ENCODE measurements around the gene SNCA. TPM values are rescaled to one million over a fixed set of nuclear protein-coding genes. Genes with fewer than 3 reads are reported as not detected.

Gene SNCA
- total RNA-seq, 1 donor from 2014 or later = 2.2 TPM

DNA sequence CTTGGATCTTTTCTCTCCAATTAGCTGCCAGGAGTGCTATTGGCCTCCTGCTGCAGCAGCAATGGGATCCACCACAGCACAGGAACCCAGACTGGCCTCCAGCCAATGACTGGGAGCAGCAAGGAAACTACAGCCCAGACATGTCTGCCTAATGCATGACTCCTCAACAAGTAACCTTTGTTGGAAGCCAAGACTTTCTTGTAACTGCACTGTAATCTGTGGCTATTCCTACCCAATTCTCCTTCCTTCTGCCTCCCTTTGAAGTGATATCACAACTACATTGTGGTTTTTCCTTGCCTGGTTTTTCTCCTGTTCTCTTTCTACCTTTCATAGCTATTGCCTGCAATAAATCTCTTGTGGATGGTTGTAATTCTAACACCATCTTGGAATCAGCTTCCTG is 39.8 kb downstream of the SNCA start:
- H3K27ac Mint-ChIP-seq = no peak overlapping the region
- no peaks in the 10 kb centered on the region for H3K27me3 Mint-ChIP-seq
- H3K4me1 Mint-ChIP-seq = no peaks in the 10 kb centered on the region
- H3K4me3 Mint-ChIP-seq = no peak overlapping the region
- ChIA-PET CTCF (no interaction called here), POLR2A (no interaction called here)
- H3K9me3 Mint-ChIP-seq = no peaks in the 10 kb centered on the region
- DNase-seq (no peak), ATAC-seq (ENCODE audit: low read depth) (no peak)
- H3K36me3 Mint-ChIP-seq (ENCODE audit: low read depth) = no peaks in the 10 kb centered on the region
- intact Hi-C loops (cut with micrococcal nuclease) = no loop called here
- TF ChIP-seq, protein P1, sequence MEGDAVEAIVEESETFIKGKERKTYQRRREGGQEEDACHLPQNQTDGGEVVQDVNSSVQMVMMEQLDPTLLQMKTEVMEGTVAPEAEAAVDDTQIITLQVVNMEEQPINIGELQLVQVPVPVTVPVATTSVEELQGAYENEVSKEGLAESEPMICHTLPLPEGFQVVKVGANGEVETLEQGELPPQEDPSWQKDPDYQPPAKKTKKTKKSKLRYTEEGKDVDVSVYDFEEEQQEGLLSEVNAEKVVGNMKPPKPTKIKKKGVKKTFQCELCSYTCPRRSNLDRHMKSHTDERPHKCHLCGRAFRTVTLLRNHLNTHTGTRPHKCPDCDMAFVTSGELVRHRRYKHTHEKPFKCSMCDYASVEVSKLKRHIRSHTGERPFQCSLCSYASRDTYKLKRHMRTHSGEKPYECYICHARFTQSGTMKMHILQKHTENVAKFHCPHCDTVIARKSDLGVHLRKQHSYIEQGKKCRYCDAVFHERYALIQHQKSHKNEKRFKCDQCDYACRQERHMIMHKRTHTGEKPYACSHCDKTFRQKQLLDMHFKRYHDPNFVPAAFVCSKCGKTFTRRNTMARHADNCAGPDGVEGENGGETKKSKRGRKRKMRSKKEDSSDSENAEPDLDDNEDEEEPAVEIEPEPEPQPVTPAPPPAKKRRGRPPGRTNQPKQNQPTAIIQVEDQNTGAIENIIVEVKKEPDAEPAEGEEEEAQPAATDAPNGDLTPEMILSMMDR (IDR thresholded peaks at IDR 0.05) = no peak

DNA sequence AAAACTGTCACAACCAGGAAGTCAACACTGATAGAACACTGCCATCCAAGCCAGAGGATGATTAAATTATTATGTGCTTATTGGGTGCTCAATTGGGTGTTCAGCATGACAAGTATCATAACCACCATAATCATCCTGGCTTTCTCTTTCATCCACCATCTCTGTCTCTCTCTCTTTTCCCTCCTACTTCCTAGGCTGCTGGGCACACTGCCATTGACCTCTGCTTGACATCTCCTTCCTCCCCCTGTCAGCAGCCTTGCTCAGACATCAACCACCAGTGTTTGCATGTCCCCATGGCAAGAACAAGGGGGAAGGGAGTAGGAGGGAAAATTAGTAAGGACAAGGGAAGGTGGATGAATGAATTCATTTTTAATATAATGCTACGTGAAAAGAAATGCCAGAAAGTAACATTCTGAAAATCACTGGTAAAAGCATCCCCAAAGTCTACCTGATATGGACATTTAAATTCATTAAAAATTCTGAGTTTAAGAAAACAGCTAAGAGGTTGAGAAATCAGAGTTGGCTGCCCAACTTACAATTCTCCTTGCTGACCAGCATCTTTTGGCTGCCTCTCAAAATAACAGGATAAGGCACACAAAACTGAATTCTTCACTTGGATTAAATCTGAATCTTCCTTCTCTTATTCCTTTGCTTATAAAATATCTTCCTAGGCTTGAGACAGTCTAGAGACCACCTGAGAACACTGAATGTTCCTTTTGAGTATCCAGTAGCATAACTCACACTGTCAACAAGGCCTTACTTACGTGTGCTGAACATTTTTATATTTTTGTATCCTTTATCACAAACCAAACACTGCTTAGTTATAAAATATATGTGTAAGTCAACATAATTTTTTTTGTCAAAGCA is 48.5 kb downstream of the SNCA start:
- ATAC-seq (ENCODE audit: low read depth) (no peak), DNase-seq (no peak)
- H3K4me1 Mint-ChIP-seq = no peaks in the 10 kb centered on the region
- TF ChIP-seq, protein P1 (IDR thresholded peaks at IDR 0.05) = no peak
- no peaks in the 10 kb centered on the region for H3K27me3 Mint-ChIP-seq
- no peaks in the 10 kb centered on the region for H3K36me3 Mint-ChIP-seq (ENCODE audit: low read depth)
- POLR2A ChIA-PET = no interaction called here
- no peak overlapping the region for H3K4me3 Mint-ChIP-seq
- CTCF ChIA-PET = no interaction called here
- no peak overlapping the region for H3K27ac Mint-ChIP-seq
- H3K9me3 Mint-ChIP-seq = no peaks in the 10 kb centered on the region
- intact Hi-C loops (cut with micrococcal nuclease) = no loop called here

DNA sequence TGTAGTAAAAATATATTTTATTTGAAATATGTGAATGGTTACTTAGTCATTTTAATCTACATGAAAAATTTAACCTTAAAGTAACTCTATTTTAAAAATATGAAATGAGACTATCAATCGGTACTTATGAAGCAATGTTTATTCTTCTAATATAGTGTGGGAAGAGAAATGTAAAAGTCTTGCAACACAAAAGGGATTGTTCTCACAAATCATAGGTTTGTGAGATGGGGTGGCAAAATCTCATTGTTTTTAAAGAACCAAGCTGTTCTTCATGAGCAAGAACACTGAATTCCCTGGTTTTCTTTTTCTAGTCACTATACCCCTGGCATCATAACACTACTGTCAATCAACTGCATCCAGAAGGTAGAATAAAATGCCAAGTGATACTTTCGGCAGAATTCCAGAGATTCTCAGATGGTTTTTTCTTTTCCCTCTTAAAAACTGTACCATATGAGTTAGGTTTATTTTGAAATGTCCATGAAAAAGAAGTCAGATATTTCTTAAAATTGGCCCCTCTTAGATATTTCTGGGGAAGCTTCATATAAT is 52.2 kb downstream of the SNCA start:
- ChIA-PET CTCF (no interaction called here), POLR2A (no interaction called here)
- TF ChIP-seq, protein P1 (IDR thresholded peaks at IDR 0.05) = no peak
- no peak overlapping the region for H3K27ac Mint-ChIP-seq
- no peak for ATAC-seq (ENCODE audit: low read depth)
- H3K4me3 Mint-ChIP-seq = no peak overlapping the region
- no peaks in the 10 kb centered on the region for H3K36me3 Mint-ChIP-seq (ENCODE audit: low read depth)
- H3K9me3 Mint-ChIP-seq = no peaks in the 10 kb centered on the region
- H3K4me1 Mint-ChIP-seq = no peaks in the 10 kb centered on the region
- DNase-seq = no peak
- intact Hi-C loops (cut with micrococcal nuclease) = no loop called here
- no peaks in the 10 kb centered on the region for H3K27me3 Mint-ChIP-seq

DNA sequence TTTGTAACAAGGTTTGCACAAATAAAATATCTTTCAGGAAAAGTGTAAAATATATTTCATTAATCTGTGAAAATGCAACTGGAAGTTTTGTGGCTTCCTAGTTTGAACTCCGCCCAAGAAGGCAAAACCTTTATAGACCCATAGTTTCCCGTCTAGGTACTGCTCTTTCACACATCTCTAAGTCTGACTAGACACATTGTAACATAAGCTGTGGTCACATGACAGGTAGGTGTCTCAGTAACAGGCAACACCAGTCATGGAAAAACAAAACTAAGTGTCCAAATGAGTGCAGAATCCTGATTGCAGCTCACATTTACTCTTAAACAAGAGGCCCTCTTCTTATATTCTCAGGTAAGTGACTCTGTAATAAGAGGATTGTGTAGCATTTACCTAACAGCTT is 55.6 kb downstream of the SNCA start:
- Mint-ChIP-seq H3K36me3 (ENCODE audit: low read depth) (no peaks in the 10 kb centered on the region), H3K9me3 (peaks cover 15% of the 10 kb centered on the region), H3K4me3 (no peak overlapping the region), H3K27me3 (no peaks in the 10 kb centered on the region), H3K4me1 (no peaks in the 10 kb centered on the region), H3K27ac (no peak overlapping the region)
- ATAC-seq (ENCODE audit: low read depth) (no peak), DNase-seq (no peak)
- CTCF ChIA-PET = no interaction called here
- TF ChIP-seq, protein P1 (IDR thresholded peaks at IDR 0.05) = no peak
- intact Hi-C loops (cut with micrococcal nuclease) = no loop called here
- POLR2A ChIA-PET = no interaction called here

DNA sequence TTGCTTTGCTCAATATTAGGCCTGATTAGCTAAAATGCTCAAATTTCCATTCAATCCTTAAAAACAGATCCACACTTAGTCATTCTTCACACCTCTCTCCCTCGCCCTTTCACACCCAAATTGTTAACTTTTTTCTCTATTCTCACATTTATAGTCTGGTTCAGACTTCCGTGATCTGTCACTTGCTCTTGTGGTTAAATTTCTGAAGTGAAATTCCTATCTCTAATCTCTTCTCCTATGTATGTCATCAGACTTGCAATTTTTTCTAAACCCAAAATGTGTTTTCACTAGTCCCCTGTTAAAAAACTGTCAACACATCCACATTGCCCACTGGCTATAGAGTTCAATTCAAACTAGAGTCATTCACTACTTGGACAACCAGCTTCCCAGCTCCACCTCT is 63.2 kb downstream of the SNCA start:
- intact Hi-C loops (cut with micrococcal nuclease) = no loop called here
- no peak overlapping the region for H3K27ac Mint-ChIP-seq

More for the DNA sequence above, 63.2 kb downstream of the SNCA start:
- Mint-ChIP-seq H3K27me3 (no peaks in the 10 kb centered on the region), H3K36me3 (ENCODE audit: low read depth) (no peaks in the 10 kb centered on the region), H3K4me3 (no peak overlapping the region), H3K4me1 (no peaks in the 10 kb centered on the region), H3K9me3 (peaks cover 10% of the 10 kb centered on the region)
- TF ChIP-seq, protein P1 (IDR thresholded peaks at IDR 0.05) = no peak
- POLR2A ChIA-PET = no interaction called here
- CTCF ChIA-PET = no interaction called here
- DNase-seq = no peak
- ATAC-seq (ENCODE audit: low read depth) = no peak

Data from activated B cell treated with CpG ODN at 0.5 μM for 24 hours (primary cell).